Measurements from ENCODE around the gene LCLAT1. TPM values are rescaled to one million over a fixed set of nuclear protein-coding genes. Genes with fewer than 3 reads are reported as not detected.

LCLAT1 gene
- total RNA-seq, 1 experiment from 2014 or later: 41.8 TPM

DNA sequence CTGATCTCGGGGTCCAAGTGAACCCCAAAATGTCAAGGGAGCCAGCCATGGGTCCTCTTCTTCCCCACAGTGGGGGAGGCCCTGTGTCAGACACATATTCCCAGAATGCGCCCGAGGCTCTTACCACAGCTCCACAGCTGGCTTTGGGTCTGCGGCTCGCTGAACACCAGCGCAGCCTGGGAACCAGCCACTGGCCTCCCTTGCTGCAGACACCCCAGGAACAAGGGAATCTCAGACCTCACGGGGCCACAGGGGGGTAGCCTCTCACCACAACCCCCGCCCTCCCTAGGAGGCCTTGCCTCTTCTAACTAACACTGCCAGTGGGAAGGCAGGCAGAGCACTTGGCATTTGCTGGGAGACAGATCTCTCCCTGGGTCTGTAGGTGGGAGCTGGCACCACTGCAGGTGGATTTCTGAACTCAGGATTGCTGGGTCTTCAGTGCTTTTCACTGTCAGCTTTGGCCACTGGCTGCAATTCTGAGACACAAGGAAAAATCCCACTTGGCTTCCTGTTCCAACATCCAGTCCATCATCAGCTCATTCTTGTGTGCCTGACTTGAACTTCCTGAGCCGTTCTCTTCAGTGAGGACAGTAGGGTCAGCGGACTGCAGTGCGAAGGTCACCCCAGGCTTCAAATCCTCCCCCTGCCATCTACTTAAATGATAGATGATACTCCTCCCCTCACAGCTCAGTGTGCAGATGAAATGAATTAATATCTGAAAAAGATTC lies 231.5 kb downstream of the LCLAT1 start:
- in situ Hi-C loops (cut with HindIII; ENCODE audit: low sequenced_read_pairs): no loop called here

DNA sequence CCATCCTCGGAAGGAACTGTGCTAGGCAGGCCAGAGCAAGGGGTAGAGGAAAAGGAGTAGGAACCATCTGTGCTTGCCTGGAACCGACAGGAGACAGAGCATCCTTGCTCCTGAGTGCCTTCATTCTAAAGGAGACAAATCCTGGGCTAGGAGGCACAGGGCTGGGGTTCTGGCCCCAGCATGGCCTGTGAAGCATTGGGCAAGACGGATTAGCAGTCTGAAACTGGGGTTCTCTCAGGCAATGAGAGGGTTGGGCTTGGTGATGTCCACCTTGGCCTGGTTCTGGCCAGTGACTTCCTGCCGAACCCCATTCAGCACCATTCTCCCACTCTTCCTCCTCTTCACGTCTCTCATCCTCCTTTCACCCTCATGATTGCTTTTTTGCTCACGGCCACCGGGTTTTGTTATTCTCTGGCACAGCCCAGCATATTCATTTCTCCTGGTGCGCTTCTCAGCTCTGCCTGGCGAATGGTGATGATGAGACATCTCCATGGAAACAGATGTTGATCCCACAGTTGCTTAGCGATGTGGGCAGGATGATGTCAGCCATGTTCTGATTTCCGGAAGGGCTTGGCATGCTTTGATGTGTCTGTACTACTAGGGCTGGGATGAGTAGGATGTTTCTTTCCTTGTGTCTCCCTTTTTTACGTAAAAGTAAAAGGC lies 232.5 kb downstream of the LCLAT1 start:
- in situ Hi-C loops (cut with HindIII; ENCODE audit: low sequenced_read_pairs): no loop called here
- DNase-seq (ENCODE audit: low spot score): no peak

More for the DNA sequence above, 231.5 kb downstream of the LCLAT1 start:
- DNase-seq (ENCODE audit: low spot score): no peak

DNA sequence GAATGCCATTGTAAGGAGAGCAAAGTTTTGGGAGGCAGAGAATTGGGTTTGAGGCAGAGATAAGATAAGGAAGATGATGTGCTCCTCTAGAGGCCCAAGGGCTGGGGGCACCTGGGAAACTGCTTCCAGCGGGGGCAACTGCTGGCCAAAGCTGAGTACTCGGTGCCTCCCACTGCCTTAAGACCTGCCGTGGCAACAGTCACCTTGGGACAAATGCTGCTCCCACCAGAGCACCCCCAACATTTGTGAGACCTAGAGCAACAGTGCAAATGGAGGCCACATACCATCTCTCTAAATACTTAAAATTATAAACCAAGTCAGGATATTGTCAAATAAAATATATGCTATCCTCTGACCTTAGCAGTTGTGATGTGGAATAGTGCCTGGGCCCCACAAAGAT lies 233.1 kb downstream of the LCLAT1 start:
- in situ Hi-C loops (cut with HindIII; ENCODE audit: low sequenced_read_pairs): no loop called here
- no peak for DNase-seq (ENCODE audit: low spot score)

DNA sequence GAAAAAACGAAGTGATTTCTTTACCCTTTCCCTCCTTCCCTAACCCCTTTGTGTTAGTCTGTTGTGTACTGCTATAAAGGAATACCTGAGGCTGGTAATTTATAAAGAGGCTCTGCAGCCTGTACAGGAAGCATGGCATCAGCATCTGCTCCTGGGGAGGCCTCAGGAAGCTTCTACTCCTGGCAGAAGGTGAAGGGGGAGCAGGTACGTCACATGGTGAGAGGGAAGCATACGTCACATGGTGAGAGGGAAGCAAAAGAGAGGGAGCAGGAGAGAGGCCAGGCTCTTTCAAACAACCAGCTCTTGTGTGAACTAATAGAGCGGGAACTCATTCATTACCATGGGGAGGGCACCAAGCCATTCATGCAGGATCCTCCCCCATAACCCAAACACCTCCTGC lies 234.0 kb downstream of the LCLAT1 start:
- DNase-seq (ENCODE audit: low spot score): no peak
- in situ Hi-C loops (cut with HindIII; ENCODE audit: low sequenced_read_pairs): no loop called here

DNA sequence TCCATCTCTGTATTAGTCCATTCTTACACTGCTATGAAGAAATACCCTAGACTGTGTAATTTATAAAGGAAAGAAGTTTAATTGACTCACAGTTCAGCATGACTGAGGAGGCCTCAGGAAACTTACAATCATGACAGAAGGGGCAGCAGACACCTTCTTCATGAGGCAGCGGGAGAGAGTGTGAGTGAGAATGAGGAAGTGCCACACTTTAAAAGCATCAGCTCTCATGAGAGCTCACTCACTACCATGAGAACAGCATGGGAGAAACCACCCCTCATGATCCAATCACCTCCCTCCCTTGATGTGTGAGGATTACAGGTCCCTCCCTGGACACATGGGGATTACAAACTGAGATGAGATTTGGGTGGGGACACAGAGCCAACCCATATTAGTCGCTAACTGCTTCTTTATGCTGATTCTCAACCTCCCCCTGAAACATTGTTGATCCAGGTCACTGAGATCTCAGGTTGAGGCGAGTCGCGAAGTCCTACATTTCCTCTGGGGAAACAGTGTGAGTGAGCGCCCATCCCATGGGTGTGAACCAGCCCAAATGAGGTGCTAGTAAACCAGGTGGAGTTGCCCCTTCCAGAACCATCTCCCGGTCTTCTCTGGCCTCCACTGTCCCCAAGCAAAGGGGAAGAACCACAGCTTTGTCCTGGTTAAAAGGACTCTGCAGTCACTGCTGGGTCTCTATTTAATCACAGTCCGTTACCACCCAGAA lies 236.3 kb downstream of the LCLAT1 start:
- in situ Hi-C loops (cut with HindIII; ENCODE audit: low sequenced_read_pairs): no loop called here
- no peak for DNase-seq (ENCODE audit: low spot score)

DNA sequence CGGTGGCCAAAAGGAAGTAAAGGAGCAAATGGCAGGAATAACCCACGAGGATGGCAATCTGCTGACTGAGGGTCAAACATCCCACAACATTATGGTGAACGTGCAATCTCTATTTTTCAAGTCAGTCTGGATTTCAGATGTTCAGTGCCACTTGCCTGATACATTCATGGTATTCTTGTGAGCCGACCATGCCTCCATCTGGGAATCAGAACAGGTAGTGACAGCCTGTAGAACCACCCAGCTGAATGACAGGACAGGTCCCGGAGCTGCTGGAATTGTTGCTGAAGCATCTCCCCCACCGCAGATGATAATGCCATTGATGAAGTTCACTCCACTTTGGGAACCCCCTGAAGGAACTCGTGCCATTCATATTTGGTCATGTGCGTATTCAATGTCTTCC lies 237.0 kb downstream of the LCLAT1 start:
- in situ Hi-C loops (cut with HindIII; ENCODE audit: low sequenced_read_pairs): no loop called here

DNA sequence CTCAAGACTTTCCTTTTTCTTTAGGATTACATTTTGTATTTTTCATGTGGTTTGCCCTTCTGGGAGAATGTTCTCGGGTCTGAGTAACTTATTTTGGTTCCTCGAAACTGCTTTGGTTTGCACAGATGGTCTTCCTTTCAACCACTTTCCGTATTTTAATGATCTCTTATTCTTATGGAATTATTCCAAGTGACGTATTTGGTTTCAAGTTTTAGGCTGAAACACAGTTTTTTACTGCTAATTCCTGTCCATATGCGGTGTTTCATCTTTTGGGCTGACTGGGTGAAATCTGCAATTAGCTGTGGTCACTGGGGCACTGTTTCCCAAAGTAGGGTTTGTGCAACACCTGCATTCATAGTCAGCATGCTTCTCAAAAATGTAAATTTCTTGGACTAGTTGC lies 237.5 kb downstream of the LCLAT1 start:
- DNase-seq (ENCODE audit: low spot score): no peak
- in situ Hi-C loops (cut with HindIII; ENCODE audit: low sequenced_read_pairs): no loop called here

More for the DNA sequence above, 237.0 kb downstream of the LCLAT1 start:
- DNase-seq (ENCODE audit: low spot score): no peak

DNA sequence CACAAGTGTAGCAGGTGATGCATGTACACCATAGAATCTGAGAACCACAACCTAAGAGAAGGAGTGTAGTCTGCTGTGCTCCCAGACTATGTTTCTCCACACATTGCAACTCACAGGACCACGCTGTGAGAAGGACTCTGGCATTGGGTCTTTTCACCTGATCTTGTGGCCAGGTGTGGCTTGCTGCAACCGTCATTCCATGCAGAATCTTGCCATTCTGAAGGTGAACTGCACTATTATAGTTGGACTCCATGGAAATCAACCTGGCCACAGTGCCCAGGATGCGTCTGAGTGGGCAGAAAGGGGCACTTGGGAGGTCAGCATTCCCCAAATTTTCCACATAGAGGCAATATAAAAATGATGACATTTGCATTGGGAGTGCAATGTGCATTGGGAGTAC lies 237.9 kb downstream of the LCLAT1 start:
- in situ Hi-C loops (cut with HindIII; ENCODE audit: low sequenced_read_pairs): no loop called here

DNA sequence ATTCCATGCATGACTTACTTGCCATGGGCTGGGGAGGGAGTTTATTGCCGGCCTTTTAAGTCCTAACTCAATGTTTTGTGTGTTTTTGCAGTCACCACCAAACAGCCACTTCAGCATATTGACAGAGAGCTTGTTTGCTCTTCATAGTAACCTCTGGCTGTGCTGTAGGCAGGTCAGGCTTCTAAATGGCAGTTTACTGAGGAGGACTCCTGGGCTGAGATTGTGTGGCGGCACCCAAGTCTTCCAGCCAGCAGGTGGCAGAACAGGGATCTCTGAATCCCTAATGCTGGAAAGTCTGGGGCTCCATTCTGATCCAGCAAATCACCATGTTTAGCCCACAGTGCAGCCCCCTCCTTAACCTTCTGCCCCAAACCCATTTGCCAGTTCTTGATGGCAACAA lies 239.0 kb downstream of the LCLAT1 start:
- in situ Hi-C loops (cut with HindIII; ENCODE audit: low sequenced_read_pairs): no loop called here
- no peak for DNase-seq (ENCODE audit: low spot score)

More for the DNA sequence above, 237.9 kb downstream of the LCLAT1 start:
- no peak for DNase-seq (ENCODE audit: low spot score)

DNA sequence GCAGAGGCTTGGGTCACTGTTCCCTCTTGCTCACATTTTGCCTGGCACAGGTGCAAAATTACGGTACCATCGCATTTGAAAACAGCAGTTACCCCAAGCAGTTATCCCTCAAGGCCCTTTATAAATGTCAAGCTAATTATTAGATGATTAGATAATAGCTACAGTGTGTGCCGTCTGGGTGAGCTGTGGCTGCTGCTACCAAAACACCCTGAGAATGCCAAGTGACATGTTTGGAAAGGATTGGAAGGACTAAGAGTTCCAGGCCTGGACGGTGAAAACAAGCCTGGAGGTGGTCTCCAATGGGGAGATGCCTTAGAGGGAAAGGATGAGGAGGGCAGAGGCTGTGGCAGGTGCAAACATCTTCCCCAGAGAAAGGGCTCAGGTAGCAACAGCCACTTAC lies 239.6 kb downstream of the LCLAT1 start:
- no peak for DNase-seq (ENCODE audit: low spot score)
- in situ Hi-C loops (cut with HindIII; ENCODE audit: low sequenced_read_pairs): no loop called here

DNA sequence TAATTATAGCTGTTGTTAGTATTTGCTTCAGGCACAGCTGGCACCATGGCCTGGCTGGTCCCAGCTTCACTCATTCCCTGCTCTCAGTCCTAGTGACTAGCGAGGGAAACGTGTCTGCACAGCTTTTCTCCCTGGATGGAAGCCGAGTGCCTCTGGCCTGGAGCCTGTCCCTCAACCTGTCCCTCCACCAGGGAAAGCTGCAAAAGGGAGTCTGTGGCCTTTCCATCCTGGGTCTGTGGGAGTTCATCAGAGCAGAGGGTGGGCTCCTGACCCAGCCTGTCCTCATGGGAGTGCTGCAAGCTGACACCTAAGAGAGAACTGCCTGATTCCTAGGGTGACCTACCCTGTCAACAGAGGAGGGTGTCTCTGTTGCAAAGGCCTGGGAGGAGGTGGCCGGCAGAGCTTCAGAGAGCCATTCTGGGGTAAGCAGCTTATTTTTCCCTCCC lies 241.9 kb downstream of the LCLAT1 start:
- DNase-seq (ENCODE audit: low spot score): peak; percentile 37
- in situ Hi-C loops (cut with HindIII; ENCODE audit: low sequenced_read_pairs): no loop called here

DNA sequence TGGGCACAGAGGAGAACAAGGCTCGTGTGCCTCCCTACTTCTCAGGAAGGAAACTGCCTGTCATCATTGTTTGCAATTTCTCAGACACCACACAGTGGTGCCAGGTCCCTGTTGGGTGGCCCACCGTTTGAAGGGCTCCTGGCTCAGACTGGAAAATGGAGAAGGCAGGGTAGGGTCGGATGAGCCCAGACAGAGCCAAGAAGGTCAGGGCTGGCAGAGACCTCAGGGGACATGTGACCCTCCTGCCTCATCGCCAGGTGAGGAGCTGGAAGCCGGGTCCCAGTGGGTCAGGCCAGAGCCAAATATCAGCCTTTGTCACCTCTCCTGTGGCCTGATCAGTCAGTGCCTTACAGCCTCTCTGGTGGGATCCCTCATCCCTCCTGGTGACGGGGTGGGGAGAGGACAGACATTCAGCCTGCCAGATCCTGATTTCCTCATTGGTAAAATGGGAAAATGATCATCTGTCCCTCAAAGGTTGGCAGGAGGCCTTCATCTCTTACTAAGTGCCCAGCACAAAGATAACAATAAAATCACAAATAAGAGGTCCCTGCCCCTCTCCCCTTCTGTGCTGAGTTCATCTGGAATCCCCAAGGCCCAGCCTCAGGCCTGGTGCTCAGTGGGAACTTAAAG lies 242.6 kb downstream of the LCLAT1 start:
- in situ Hi-C loops (cut with HindIII; ENCODE audit: low sequenced_read_pairs): no loop called here
- no peak for DNase-seq (ENCODE audit: low spot score)

DNA sequence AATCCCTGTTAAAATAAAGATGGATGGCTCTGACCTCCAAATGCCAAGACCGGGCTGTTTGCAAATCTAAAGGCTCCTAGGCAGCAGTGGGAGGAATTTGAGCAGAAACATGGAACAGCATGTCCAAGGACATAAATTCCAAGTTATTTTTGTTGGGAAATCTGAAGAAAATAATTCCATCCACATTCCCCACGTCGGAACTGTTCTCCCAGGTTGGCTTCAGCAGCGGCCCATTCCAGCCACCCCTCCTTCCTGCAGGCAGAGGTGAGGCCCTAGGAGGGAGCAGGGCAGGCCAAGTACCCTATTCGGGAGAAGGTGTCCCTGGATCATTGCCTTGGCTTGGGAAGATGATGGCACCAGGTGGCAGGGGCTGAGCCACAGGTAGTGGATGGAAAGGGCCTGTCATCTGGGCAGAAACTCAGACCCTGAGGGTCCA lies 243.1 kb downstream of the LCLAT1 start:
- DNase-seq (ENCODE audit: low spot score): no peak

DNA sequence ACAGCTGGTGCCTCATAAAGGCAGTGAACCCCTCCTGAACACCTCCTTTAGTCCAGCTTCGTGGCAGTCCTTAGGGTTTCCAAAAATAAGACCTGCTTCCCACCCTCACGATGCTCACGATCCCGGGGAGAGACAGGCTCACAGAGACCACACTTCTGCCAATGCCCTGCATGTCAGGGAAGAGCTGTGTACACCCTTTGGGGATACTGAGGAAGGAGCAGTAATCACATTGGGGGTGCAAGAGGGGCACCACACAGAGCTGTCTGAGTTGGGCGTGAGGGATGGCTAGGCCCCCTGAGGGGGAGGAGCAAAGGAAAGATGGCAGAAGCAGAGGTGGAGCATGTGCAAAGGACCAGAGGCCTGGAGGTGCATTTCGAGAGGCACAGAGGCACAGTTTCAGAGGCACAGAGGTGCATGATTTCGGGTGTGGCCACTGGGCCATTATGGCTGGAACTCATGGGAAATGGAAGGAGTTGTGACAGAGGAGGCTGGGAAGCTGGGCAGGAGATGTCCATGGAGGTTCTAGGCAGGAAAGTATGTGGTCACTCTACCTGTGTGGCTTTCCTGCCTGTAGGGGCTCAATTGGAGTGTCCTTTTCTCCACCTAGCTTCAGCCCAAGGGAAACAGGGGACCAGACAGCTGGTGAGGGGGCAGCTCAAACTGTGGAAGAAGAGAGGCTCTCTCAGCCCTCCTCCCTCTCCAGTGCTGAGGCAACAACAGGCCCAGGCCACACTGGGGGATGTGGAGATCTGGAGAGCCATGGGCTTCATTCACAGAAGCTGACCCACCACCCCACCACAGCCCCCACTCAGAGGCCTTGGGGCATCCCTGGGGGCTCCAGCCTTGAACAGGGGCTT lies 244.3 kb downstream of the LCLAT1 start:
- no peak for DNase-seq (ENCODE audit: low spot score)
- in situ Hi-C loops (cut with HindIII; ENCODE audit: low sequenced_read_pairs): no loop called here

More for the DNA sequence above, 243.1 kb downstream of the LCLAT1 start:
- in situ Hi-C loops (cut with HindIII; ENCODE audit: low sequenced_read_pairs): no loop called here

DNA sequence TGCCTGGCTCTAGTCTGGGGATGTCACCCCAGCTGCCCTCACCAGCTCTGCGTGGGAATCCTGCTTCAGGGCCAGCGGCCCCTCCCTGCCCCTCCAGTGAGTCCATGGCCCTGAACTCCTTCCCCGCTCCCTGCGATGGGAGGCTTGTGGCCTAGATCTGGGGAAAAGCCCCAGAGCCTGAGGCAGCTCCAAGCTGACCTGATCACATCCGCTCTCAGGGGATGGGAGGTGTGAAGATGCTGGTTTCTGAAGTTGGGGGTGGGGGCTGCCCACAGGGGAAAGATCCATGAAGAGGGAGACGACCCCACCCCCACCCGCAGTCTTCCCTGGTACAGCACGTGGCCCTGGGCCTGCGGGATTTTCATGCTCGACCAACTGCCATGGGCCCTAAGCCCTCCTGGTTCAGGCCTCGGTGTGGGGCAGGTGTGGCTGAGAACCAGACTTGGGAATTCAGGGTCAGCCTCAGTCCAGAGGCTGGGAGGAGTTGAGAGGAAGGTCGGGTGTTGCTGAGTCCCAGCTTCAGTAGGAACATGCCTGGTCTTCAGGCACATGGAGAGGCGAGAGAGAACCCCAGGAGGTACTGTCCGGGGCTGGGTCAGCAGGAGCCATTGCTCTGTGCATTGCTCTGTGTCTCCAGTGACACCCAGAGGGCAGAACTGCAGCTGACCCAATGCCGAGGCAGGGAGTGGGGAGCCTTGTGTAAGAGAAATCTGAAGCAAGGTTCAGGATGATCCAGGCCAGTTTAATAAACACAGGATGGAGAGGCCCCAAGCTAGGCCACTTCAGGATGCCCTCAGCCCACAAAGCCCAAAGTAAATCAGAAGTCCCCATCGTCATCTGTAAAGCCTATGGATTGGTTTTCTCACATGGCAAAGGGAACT lies 245.1 kb downstream of the LCLAT1 start:
- in situ Hi-C loops (cut with HindIII; ENCODE audit: low sequenced_read_pairs): no loop called here
- DNase-seq (ENCODE audit: low spot score): no peak

DNA sequence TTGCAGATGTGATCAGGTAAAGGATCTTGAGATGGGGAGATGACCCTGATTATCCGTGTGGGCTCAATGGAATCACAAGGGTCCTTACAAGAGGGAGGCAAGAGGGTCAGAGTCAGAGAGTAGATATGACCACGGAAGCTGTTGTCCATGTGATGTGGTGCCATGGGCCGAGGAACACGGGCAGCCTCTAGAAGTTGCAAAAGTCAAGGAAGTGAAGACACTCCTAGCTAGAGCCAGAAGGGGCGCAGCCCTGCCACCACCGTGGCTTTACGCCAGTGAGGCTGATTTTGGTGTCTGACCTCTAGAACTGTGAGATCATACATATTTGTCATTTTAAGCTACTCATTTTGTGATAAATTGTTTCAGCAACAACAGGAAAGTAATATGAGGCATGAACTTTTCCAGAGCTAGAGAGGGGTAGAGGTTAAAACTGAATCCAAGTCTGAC lies 245.8 kb downstream of the LCLAT1 start:
- in situ Hi-C loops (cut with HindIII; ENCODE audit: low sequenced_read_pairs): no loop called here
- no peak for DNase-seq (ENCODE audit: low spot score)

Data from G401 (cell line).